GM23248 (cell line): ENCODE measurements around the gene DNAI2.

Experiments
- EZH2 ChIP-seq: fragments of 200-600 bp; sonication (generic); IDR thresholded peaks from 2 replicates; pipeline ENCODE4 v1.6.1; 2018; ENCODE audit warnings: antibody characterized with exemption, mild to moderate bottlenecking; ENCODE audit not compliant: insufficient read depth, poor library complexity, severe bottlenecking
- EZH2phosphoT487 ChIP-seq: fragments of 200-600 bp; sonication (generic); IDR thresholded peaks from 2 replicates; pipeline ENCODE4 v1.6.1; 2018; ENCODE audit warnings: antibody characterized with exemption, moderate library complexity, mild to moderate bottlenecking, low read depth; ENCODE audit not compliant: insufficient read depth

DNA sequence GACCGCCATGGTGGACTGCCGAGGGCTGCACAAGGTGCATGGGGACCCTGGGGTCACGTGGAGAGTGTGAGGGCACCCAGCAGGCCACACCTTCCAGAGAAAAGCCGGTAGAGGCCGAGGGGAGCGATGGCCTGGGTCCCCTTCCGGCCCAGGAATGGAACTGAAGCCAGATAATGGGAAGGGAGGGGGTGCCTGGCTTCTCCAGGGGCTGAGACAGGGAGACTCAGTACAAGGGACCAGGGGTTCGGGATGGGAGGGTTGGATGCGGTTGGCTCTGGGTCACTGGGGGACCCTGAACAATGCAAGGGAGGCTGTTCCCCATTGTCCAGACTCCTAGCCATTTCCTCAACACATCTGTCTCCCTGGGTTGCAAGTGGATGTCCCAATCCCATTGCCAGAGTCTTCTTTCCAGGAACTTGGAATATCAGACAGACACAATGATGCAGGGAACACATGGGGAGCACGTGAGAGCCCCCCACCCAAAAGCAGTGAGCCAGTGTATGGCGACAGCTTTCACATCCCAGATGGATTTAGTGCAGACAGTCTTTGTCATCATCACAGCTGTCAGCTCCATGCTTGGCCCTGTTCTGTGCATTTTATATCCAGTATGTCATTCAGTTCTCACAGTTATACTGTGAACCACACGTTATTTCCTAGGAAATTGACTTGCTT is 23.6 kb upstream of the DNAI2 start:
- TF ChIP-seq EZH2 (no peak), EZH2phosphoT487 (no peak)
